Measurements from ENCODE around the gene ZIC4.

DNA sequence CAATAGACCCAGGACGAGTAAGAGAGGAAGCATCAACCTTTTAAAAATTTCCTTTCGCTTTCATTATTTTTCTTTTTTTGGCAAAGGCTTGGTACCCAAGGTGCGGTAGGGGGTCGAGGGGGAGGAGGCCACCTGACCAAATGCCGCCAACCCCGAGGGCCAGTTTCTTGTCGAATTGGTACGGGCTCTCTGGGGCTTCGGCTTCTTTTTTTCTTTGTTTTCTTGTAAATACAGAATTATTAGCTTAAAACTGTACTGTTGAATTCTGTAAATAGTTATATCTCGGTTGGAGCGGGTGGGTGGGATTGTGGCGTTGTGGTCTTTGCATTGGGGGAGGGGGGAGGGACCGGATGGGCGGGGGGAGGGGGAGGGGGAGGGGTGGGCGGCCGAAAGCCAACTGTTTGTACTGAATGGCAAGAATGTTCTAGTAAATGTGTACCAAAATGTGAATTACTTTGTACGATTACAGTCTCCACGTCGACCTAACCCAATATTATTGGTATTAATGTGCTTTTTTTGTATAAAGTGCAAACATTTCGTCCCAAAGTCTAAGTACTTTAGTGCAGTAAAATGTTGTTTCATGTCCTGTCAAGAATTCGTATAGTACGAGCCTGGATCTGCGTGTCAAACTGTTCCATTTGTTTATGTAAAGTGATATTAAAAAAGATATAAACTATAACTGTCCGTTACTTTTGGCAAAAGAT lies 7.5 kb upstream of the ZIC4 start:
- TF ChIP-seq ZC3H10 (CRISPR knock-in tag; IDR thresholded peaks at IDR 0.05) (no peak), ZFP3 (CRISPR knock-in tag; IDR thresholded peaks at IDR 0.05) (no peak), RARB (CRISPR knock-in tag; IDR thresholded peaks at IDR 0.05) (no peak)
- TF ChIP-seq, protein P1, sequence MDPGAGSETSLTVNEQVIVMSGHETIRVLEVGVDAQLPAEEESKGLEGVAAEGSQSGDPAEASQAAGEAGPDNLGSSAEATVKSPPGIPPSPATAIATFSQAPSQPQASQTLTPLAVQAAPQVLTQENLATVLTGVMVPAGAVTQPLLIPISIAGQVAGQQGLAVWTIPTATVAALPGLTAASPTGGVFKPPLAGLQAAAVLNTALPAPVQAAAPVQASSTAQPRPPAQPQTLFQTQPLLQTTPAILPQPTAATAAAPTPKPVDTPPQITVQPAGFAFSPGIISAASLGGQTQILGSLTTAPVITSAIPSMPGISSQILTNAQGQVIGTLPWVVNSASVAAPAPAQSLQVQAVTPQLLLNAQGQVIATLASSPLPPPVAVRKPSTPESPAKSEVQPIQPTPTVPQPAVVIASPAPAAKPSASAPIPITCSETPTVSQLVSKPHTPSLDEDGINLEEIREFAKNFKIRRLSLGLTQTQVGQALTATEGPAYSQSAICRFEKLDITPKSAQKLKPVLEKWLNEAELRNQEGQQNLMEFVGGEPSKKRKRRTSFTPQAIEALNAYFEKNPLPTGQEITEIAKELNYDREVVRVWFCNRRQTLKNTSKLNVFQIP (CRISPR knock-in tag; IDR thresholded peaks at IDR 0.05; ENCODE audit: borderline replicate concordance, low read depth), result no peak
- TF ChIP-seq, protein P2, sequence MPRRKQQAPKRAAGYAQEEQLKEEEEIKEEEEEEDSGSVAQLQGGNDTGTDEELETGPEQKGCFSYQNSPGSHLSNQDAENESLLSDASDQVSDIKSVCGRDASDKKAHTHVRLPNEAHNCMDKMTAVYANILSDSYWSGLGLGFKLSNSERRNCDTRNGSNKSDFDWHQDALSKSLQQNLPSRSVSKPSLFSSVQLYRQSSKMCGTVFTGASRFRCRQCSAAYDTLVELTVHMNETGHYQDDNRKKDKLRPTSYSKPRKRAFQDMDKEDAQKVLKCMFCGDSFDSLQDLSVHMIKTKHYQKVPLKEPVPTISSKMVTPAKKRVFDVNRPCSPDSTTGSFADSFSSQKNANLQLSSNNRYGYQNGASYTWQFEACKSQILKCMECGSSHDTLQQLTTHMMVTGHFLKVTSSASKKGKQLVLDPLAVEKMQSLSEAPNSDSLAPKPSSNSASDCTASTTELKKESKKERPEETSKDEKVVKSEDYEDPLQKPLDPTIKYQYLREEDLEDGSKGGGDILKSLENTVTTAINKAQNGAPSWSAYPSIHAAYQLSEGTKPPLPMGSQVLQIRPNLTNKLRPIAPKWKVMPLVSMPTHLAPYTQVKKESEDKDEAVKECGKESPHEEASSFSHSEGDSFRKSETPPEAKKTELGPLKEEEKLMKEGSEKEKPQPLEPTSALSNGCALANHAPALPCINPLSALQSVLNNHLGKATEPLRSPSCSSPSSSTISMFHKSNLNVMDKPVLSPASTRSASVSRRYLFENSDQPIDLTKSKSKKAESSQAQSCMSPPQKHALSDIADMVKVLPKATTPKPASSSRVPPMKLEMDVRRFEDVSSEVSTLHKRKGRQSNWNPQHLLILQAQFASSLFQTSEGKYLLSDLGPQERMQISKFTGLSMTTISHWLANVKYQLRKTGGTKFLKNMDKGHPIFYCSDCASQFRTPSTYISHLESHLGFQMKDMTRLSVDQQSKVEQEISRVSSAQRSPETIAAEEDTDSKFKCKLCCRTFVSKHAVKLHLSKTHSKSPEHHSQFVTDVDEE (CRISPR knock-in tag; IDR thresholded peaks at IDR 0.05), result no peak
- TF ChIP-seq, protein P3, sequence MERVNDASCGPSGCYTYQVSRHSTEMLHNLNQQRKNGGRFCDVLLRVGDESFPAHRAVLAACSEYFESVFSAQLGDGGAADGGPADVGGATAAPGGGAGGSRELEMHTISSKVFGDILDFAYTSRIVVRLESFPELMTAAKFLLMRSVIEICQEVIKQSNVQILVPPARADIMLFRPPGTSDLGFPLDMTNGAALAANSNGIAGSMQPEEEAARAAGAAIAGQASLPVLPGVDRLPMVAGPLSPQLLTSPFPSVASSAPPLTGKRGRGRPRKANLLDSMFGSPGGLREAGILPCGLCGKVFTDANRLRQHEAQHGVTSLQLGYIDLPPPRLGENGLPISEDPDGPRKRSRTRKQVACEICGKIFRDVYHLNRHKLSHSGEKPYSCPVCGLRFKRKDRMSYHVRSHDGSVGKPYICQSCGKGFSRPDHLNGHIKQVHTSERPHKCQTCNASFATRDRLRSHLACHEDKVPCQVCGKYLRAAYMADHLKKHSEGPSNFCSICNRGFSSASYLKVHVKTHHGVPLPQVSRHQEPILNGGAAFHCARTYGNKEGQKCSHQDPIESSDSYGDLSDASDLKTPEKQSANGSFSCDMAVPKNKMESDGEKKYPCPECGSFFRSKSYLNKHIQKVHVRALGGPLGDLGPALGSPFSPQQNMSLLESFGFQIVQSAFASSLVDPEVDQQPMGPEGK (CRISPR knock-in tag; IDR thresholded peaks at IDR 0.05; ENCODE audit: borderline replicate concordance), result no peak
